ENCODE results near the gene RCE1.

GRCh38 chr11:66888282-66888681 lies 45.0 kb downstream of the RCE1 start:
- TF ChIP-seq CTCF (IDR thresholded peaks at IDR 0.05) = no peak
- TF ChIP-seq POLR2A (IDR thresholded peaks at IDR 0.05) = no peak
